Endothelial cell (in vitro differentiated cells): ENCODE data around the gene STARD10. TPM values are rescaled to one million over a fixed set of nuclear protein-coding genes. Genes with fewer than 3 reads are reported as not detected.

Source experiments
- DNase-seq: peaks from one replicate; pipeline ENCODE4 v3.0.0; 2021; ENCODE audit warnings: low spot score
- H3K27ac Mint-ChIP-seq: one replicate; pipeline ENCODE4 v1.8.0; 2021; ENCODE audit warnings: mixed read lengths, inconsistent platforms; ENCODE audit not compliant: unreplicated experiment
- H3K27me3 Mint-ChIP-seq: one replicate; pipeline ENCODE4 v1.8.0; 2021; ENCODE audit warnings: mild to moderate bottlenecking, moderate library complexity, mixed read lengths, inconsistent platforms; ENCODE audit not compliant: unreplicated experiment
- H3K36me3 Mint-ChIP-seq: one replicate; pipeline ENCODE4 v1.8.0; 2021; ENCODE audit warnings: mild to moderate bottlenecking, low read depth, mixed read lengths, inconsistent platforms; ENCODE audit not compliant: unreplicated experiment
- H3K4me1 Mint-ChIP-seq: one replicate; pipeline ENCODE4 v1.8.0; 2021; ENCODE audit warnings: mild to moderate bottlenecking, mixed read lengths, inconsistent platforms; ENCODE audit not compliant: unreplicated experiment
- H3K4me3 Mint-ChIP-seq: one replicate; pipeline ENCODE4 v1.8.0; 2021; ENCODE audit warnings: mild to moderate bottlenecking, mixed read lengths, inconsistent platforms; ENCODE audit not compliant: unreplicated experiment
- H3K9me3 Mint-ChIP-seq: one replicate; pipeline ENCODE4 v1.8.0; 2021; ENCODE audit warnings: mixed read lengths, inconsistent platforms; ENCODE audit not compliant: unreplicated experiment
- total RNA-seq: library from RNA; stranded (reverse); fragmentation: NEBNext Ultra II Directional; extraction: Animal tissue kit (Norgen Biotek cat#: 25700); gene quantifications from one replicate; pipeline ENCODE4 v1.2.1, GENCODE V29; 2021; ENCODE audit not compliant: unreplicated experiment
- TF ChIP-seq, protein P1 (sequence below): fragments of 200-600 bp; sonication (generic); IDR thresholded peaks from one replicate; pipeline ENCODE4 v1.5.0; 2021; ENCODE audit warnings: antibody characterized with exemption; ENCODE audit not compliant: unreplicated experiment

STARD10 gene
- total RNA-seq, 1 donor from 2014 or later: 13.4 TPM

DNA sequence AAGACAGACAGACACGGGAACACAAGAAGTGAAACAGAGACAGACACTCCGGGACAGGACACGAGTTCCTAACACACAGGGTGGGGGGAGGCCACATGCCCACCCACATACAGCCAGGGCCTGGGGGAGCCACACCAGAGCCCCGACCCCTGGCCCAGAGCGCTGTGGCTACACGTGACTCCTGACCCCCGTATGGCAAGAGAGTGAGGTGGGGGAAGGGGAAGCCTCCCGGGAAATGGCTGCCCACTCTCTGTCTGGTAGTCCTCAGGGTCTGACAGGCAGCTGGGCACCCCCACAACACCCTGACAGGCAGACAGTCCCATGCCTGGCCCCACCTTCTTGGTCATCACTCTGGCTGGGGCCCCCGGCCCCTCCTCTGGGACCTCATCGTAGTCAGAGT, 81.0 kb downstream of the STARD10 start:
- TF ChIP-seq, protein P1, sequence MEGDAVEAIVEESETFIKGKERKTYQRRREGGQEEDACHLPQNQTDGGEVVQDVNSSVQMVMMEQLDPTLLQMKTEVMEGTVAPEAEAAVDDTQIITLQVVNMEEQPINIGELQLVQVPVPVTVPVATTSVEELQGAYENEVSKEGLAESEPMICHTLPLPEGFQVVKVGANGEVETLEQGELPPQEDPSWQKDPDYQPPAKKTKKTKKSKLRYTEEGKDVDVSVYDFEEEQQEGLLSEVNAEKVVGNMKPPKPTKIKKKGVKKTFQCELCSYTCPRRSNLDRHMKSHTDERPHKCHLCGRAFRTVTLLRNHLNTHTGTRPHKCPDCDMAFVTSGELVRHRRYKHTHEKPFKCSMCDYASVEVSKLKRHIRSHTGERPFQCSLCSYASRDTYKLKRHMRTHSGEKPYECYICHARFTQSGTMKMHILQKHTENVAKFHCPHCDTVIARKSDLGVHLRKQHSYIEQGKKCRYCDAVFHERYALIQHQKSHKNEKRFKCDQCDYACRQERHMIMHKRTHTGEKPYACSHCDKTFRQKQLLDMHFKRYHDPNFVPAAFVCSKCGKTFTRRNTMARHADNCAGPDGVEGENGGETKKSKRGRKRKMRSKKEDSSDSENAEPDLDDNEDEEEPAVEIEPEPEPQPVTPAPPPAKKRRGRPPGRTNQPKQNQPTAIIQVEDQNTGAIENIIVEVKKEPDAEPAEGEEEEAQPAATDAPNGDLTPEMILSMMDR: no peak
- peaks cover 2% of the 10 kb centered on the region for H3K4me1 Mint-ChIP-seq
- no peaks in the 10 kb centered on the region for H3K9me3 Mint-ChIP-seq

DNA sequence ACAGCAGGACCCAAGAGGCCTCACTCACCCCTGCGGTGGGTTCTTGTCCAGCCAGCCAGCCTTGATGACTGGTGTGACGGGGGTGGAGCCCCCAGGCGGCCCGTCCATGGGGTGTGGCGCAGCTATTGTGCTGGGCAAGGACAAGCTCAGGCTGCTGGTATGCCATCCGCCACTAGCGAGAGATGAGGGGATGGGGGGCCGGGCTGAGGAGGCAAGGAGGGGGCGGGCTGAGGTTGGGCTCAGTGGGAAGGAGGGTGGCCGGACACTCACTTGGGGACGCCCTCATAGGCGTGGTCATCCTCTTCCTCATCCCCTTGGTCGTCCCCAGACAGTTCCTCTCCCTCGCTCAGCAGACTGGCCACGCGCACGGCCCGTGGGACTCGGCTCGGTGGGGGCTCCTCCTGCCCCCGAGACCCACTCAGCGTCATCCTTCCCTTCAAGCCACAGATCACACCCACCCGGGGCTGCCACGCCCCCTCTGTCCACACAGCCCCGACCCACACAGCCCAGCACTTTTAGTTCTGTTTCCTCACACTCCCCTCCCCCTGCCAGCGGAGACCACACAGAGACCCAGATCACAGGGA, 81.6 kb downstream of the STARD10 start:
- peaks cover 11% of the 10 kb centered on the region for H3K27me3 Mint-ChIP-seq
- H3K4me3 Mint-ChIP-seq: no peak overlapping the region
- no peaks in the 10 kb centered on the region for H3K9me3 Mint-ChIP-seq
- peaks cover 8% of the 10 kb centered on the region for H3K4me1 Mint-ChIP-seq
- H3K27ac Mint-ChIP-seq: peak overlapping the region; percentile 58
- peaks cover 20% of the 10 kb centered on the region for H3K36me3 Mint-ChIP-seq
- TF ChIP-seq, protein P1: no peak
- DNase-seq: no peak

More for the DNA sequence above, 81.0 kb downstream of the STARD10 start:
- peaks cover 9% of the 10 kb centered on the region for H3K27me3 Mint-ChIP-seq
- no peak overlapping the region for H3K4me3 Mint-ChIP-seq
- peak overlapping the region; percentile 58 for H3K27ac Mint-ChIP-seq
- DNase-seq: no peak
- peaks cover 18% of the 10 kb centered on the region for H3K36me3 Mint-ChIP-seq

DNA sequence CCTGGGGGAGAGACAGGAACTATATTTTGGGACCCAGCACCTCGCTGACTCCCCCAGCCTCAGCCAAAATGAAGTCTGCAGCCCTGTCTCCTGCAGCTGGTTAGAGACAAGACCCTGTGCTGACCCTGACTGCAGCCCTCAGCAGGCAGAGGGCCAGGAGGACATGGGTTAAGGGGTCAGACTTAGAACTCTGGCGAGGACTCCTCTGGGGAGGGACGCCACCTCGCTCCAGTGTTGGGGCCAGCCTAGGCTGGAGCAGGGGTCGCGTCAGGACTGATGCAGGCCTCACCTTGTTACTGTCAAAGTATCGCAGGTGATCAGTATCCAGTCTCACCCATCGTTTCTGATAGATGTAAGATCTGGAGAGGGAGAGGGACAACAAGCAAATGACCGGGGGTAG, 82.7 kb downstream of the STARD10 start:
- H3K4me3 Mint-ChIP-seq: no peak overlapping the region
- no peaks in the 10 kb centered on the region for H3K9me3 Mint-ChIP-seq
- no peak for DNase-seq
- H3K4me1 Mint-ChIP-seq: peaks cover 13% of the 10 kb centered on the region
- H3K27ac Mint-ChIP-seq: no peak overlapping the region
- TF ChIP-seq, protein P1: no peak
- peaks cover 29% of the 10 kb centered on the region for H3K36me3 Mint-ChIP-seq
- H3K27me3 Mint-ChIP-seq: peaks cover 12% of the 10 kb centered on the region

DNA sequence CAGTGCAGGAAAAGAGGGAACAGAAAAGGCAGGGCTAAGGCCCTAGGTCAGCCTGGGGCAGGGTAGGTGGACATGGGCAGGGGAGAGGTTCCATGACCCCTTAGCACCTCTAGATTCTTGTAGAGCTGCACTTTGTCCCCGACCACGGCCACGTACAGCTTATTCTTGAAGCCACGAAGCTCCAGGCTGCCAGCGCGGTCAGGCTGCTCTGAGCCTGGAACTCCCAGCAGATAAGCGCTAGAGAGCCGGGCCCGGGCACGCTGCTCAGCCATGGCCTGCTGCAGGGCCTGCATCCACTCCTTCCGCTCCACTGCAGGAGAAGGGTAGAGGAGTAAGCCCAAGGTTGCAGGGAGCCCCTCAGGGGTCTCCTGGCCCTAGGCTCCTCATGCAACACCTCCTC, 83.6 kb downstream of the STARD10 start:
- H3K9me3 Mint-ChIP-seq: no peaks in the 10 kb centered on the region
- TF ChIP-seq, protein P1: no peak
- H3K27ac Mint-ChIP-seq: no peak overlapping the region
- H3K36me3 Mint-ChIP-seq: peaks cover 31% of the 10 kb centered on the region
- H3K4me3 Mint-ChIP-seq: no peak overlapping the region
- H3K4me1 Mint-ChIP-seq: peaks cover 13% of the 10 kb centered on the region
- DNase-seq: no peak
- peaks cover 13% of the 10 kb centered on the region for H3K27me3 Mint-ChIP-seq

DNA sequence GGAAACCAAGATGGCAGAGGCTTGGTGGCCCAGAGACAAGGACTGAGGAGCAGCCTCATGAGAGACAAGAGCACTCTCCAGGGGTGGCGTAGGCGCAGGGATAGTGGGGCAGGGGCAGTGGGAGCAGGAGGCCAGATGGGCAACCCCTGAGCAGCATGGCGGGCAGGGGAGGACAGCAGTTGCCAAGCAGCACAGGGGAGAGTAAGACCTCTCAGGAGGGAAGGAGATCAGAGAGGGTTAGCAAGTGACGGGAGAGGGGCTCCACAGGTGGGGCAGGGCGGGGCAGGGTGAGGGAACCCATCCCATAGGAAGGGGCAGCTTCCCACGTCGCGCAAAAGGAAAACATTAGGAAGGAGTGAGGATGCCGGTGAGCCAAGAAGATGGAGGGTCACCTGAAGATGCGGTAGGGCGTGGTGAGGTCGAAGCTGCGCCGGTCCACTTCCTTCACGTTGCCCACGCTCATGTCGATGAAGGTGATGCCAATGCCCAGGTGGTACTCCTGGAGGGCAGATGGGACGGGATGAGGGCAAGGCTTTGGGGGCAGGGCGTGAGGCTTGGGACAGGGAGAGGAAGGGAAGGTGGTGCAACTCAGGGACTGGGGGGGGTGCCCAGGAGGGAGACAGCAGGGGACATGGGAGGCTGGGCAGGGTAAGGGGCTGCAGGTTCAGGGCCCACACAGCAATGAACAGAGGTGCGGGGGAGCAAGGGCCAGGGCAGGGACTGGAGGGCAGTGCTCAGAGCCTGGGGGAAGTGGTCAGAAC, 84.2 kb downstream of the STARD10 start:
- Mint-ChIP-seq H3K9me3 (no peaks in the 10 kb centered on the region), H3K27me3 (peaks cover 13% of the 10 kb centered on the region), H3K27ac (peak overlapping the region; percentile 57), H3K4me3 (no peak overlapping the region), H3K4me1 (peaks cover 13% of the 10 kb centered on the region), H3K36me3 (peaks cover 31% of the 10 kb centered on the region)
- no peak for DNase-seq
- TF ChIP-seq, protein P1: no peak
